Loucy (cell line): Measurements from ENCODE around the gene BSN.

ENCODE experiments used
- H2AFZ ChIP-seq: fragments of 200-600 bp; sonication (generic); 2 replicates; pipeline ENCODE4 v1.6.0; 2016; ENCODE audit warnings: antibody characterized with exemption, mild to moderate bottlenecking, low read length, moderate library complexity
- H3F3A ChIP-seq: fragments of 200-600 bp; 2 replicates; pipeline ENCODE4 v1.6.0; 2016; ENCODE audit warnings: antibody characterized with exemption, low read depth, mild to moderate bottlenecking
- H3K27me3 ChIP-seq: fragments of 200-600 bp; sonication (generic); 2 replicates; pipeline ENCODE4 v1.6.1; 2014; ENCODE audit warnings: low read length, mild to moderate bottlenecking; ENCODE audit not compliant: insufficient read depth, poor library complexity, severe bottlenecking
- H3K36me3 ChIP-seq: fragments of 200-600 bp; sonication (generic); 2 replicates; pipeline ENCODE4 v1.6.1; 2016; ENCODE audit warnings: low read length; ENCODE audit not compliant: insufficient read depth
- H3K4me1 ChIP-seq: fragments of 200-600 bp; sonication (generic); 2 replicates; pipeline ENCODE4 v1.5.1; 2014; ENCODE audit warnings: low read length, mild to moderate bottlenecking; ENCODE audit not compliant: insufficient read depth, poor library complexity, severe bottlenecking
- H3K4me2 ChIP-seq: fragments of 200-600 bp; sonication (generic); 2 replicates; pipeline ENCODE4 v1.6.0; 2014; ENCODE audit warnings: antibody characterized with exemption, low read length, low read depth, mild to moderate bottlenecking; ENCODE audit not compliant: poor library complexity, severe bottlenecking
- H3K4me3 ChIP-seq: fragments of 200-600 bp; sonication (generic); 2 replicates; pipeline ENCODE4 v1.5.1; 2014; ENCODE audit warnings: low read length, mild to moderate bottlenecking, mixed read lengths; ENCODE audit not compliant: poor library complexity, severe bottlenecking
- H3K79me2 ChIP-seq: fragments of 200-600 bp; sonication (generic); 2 replicates; pipeline ENCODE4 v1.6.1; 2014; ENCODE audit warnings: low read length; ENCODE audit not compliant: insufficient read depth
- H3K9ac ChIP-seq: fragments of 200-600 bp; sonication (generic); 2 replicates; pipeline ENCODE4 v1.6.0; 2014; ENCODE audit warnings: mild to moderate bottlenecking, low read depth, low read length, moderate library complexity; ENCODE audit not compliant: poor library complexity, severe bottlenecking
- H3K9me2 ChIP-seq: fragments of 200-600 bp; sonication (generic); replicated peaks from 2 replicates; pipeline ENCODE4 v1.6.1; 2016; ENCODE audit warnings: low read depth, low read length, mixed read lengths
- H3K9me3 ChIP-seq: fragments of 200-600 bp; sonication (generic); 2 replicates; pipeline ENCODE4 v1.6.1; 2014; ENCODE audit warnings: mild to moderate bottlenecking, antibody characterized with exemption, low read length, low read depth; ENCODE audit not compliant: insufficient read depth
- H4K20me1 ChIP-seq: fragments of 200-600 bp; sonication (generic); 2 replicates; pipeline ENCODE4 v1.6.0; 2014; ENCODE audit warnings: antibody characterized with exemption, low read length, mild to moderate bottlenecking; ENCODE audit not compliant: insufficient read depth, poor library complexity, severe bottlenecking
- EZH2phosphoT487 ChIP-seq: fragments of 200-600 bp; IDR thresholded peaks from 2 replicates; pipeline ENCODE4 v1.6.1; 2018; ENCODE audit warnings: antibody characterized with exemption, mild to moderate bottlenecking, moderate library complexity, borderline replicate concordance
- TF ChIP-seq, protein P1 (sequence below): fragments of 200-600 bp; sonication (generic); conservative IDR thresholded peaks from 2 replicates; pipeline ENCODE4 v1.5.1; 2014; ENCODE audit warnings: mild to moderate bottlenecking, antibody characterized with exemption, low read length

Gene BSN

GRCh38 chr3:49703956-49704355 is 149.7 kb downstream of the BSN start:
- no peak overlapping the region for H3K4me2 ChIP-seq
- H3K9me3 ChIP-seq = no peaks in the 10 kb centered on the region
- no peaks in the 10 kb centered on the region for H3F3A ChIP-seq
- no peaks in the 10 kb centered on the region for H3K79me2 ChIP-seq
- no peaks in the 10 kb centered on the region for H3K27me3 ChIP-seq
- H3K36me3 ChIP-seq = no peaks in the 10 kb centered on the region; the same call in 1 of the 2 replicates
- no peaks in the 10 kb centered on the region for H3K9me2 ChIP-seq
- H2AFZ ChIP-seq = no peak overlapping the region
- no peaks in the 10 kb centered on the region for H4K20me1 ChIP-seq
- H3K9ac ChIP-seq = no peak overlapping the region
- TF ChIP-seq, protein P1, sequence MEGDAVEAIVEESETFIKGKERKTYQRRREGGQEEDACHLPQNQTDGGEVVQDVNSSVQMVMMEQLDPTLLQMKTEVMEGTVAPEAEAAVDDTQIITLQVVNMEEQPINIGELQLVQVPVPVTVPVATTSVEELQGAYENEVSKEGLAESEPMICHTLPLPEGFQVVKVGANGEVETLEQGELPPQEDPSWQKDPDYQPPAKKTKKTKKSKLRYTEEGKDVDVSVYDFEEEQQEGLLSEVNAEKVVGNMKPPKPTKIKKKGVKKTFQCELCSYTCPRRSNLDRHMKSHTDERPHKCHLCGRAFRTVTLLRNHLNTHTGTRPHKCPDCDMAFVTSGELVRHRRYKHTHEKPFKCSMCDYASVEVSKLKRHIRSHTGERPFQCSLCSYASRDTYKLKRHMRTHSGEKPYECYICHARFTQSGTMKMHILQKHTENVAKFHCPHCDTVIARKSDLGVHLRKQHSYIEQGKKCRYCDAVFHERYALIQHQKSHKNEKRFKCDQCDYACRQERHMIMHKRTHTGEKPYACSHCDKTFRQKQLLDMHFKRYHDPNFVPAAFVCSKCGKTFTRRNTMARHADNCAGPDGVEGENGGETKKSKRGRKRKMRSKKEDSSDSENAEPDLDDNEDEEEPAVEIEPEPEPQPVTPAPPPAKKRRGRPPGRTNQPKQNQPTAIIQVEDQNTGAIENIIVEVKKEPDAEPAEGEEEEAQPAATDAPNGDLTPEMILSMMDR = no peak
- no peak for TF ChIP-seq EZH2phosphoT487
- peaks cover 8% of the 10 kb centered on the region for H3K4me1 ChIP-seq
- no peak overlapping the region for H3K4me3 ChIP-seq

DNA sequence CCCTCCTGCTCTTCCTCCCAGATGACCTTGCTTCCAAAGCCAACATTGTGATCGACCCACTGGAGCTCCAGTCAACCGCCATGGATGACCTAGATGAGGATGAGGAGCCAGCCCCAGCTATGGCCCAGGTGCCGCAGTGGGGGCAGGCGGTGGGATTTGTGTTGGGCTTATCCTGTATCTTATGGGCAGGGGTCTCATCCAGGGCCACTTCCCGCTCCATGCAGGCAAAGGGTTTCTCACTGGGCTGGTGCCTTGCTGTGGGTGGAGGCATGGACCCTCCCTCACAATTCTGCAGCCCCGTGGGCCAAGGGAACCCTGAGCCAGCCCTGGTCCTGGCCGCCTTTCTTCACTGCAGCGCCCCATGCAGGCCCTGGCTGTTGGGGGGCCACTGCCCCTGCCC is 150.4 kb downstream of the BSN start:
- H3K9ac ChIP-seq = no peak overlapping the region
- no peak overlapping the region for H3K4me2 ChIP-seq
- H3K27me3 ChIP-seq = no peaks in the 10 kb centered on the region
- no peak overlapping the region for H2AFZ ChIP-seq
- TF ChIP-seq EZH2phosphoT487 = no peak
- TF ChIP-seq, protein P1 = no peak
- no peak overlapping the region for H3K4me3 ChIP-seq
- H3K79me2 ChIP-seq = peaks cover under 1% of the 10 kb centered on the region; the same call in 1 of the 2 replicates
- no peaks in the 10 kb centered on the region; the same call in 1 of the 2 replicates for H3K36me3 ChIP-seq
- H4K20me1 ChIP-seq = no peaks in the 10 kb centered on the region
- H3K9me3 ChIP-seq = no peaks in the 10 kb centered on the region
- no peaks in the 10 kb centered on the region for H3K9me2 ChIP-seq
- no peaks in the 10 kb centered on the region for H3F3A ChIP-seq
- H3K4me1 ChIP-seq = peaks cover 8% of the 10 kb centered on the region

GRCh38 chr3:49705390-49705960 is 151.2 kb downstream of the BSN start:
- Histone ChIP-seq H3K9ac (no peak overlapping the region), H3K9me2 (no peaks in the 10 kb centered on the region), H3F3A (no peaks in the 10 kb centered on the region), H3K9me3 (no peaks in the 10 kb centered on the region), H3K4me3 (no peak overlapping the region), H2AFZ (no peak overlapping the region), H3K79me2 (peaks cover 6% of the 10 kb centered on the region; the same call in 1 of the 2 replicates), H4K20me1 (no peaks in the 10 kb centered on the region), H3K36me3 (no peaks in the 10 kb centered on the region; the same call in 1 of the 2 replicates), H3K27me3 (no peaks in the 10 kb centered on the region), H3K4me2 (no peak overlapping the region), H3K4me1 (peaks cover 9% of the 10 kb centered on the region)
- TF ChIP-seq EZH2phosphoT487 = no peak
- TF ChIP-seq, protein P1 = no peak
